ENCODE measurements around the gene PRDM2. TPM values are rescaled to one million over a fixed set of nuclear protein-coding genes. Genes with fewer than 3 reads are reported as not detected.

The PRDM2 gene
- total RNA-seq, 1 donor from 2014 or later: 13.9 TPM

DNA sequence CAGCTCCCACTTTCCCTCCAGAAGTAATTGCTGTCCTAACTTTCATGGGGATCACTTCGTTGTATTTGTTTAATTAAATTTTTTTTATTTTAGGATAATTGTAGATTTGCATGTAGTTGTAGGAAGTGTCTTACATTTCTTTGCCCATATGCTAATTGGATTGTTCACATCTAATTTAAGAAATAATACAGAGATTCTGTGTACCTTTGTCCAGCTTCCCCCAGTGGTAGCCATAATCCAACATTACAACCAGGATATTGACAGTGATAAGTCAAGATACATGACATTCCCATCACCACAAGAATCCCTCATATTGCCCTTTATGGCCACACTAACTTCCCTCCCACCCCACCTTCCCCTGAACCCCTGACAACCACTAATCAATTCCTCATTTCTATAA, 136.6 kb downstream of the PRDM2 start:
- DNase-seq (ENCODE audit: low read depth): no peak
- no peaks in the 10 kb centered on the region for H3K27me3 ChIP-seq (ENCODE audit: control insufficient read depth, insufficient read depth, low read length)
- no peak overlapping the region for H3K4me3 ChIP-seq (ENCODE audit: low read depth, low read length)
- H3K36me3 ChIP-seq (ENCODE audit: control insufficient read depth, insufficient read depth, low read length): no peaks in the 10 kb centered on the region
- TF ChIP-seq, protein P1, sequence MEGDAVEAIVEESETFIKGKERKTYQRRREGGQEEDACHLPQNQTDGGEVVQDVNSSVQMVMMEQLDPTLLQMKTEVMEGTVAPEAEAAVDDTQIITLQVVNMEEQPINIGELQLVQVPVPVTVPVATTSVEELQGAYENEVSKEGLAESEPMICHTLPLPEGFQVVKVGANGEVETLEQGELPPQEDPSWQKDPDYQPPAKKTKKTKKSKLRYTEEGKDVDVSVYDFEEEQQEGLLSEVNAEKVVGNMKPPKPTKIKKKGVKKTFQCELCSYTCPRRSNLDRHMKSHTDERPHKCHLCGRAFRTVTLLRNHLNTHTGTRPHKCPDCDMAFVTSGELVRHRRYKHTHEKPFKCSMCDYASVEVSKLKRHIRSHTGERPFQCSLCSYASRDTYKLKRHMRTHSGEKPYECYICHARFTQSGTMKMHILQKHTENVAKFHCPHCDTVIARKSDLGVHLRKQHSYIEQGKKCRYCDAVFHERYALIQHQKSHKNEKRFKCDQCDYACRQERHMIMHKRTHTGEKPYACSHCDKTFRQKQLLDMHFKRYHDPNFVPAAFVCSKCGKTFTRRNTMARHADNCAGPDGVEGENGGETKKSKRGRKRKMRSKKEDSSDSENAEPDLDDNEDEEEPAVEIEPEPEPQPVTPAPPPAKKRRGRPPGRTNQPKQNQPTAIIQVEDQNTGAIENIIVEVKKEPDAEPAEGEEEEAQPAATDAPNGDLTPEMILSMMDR (IDR thresholded peaks at IDR 0.05; ENCODE audit: insufficient read depth, low read length, poor library complexity, severe bottlenecking): no peak

DNA sequence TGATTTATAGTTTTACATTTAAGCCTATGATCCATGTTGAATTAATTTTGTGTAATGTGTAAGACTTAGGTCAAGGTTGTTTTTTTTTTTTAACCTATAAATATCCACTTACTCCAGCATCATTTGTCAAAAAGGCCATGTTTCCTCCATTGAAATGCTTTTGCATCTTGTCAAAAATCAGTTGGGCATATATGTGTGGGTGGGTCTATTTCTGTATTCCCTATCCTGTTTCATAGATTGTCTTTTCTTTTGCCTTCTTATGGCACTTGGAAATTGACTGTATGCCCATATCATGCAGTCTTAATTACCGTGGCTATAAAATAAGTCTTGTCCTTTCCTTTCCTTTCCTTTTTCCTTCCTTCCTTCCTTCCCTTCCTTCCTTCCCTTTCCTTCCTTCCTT, 138.2 kb downstream of the PRDM2 start:
- no peak for DNase-seq (ENCODE audit: low read depth)
- TF ChIP-seq, protein P1 (IDR thresholded peaks at IDR 0.05; ENCODE audit: insufficient read depth, low read length, poor library complexity, severe bottlenecking): no peak

GRCh38 chr1:13842497-13842896, 142.5 kb downstream of the PRDM2 start:
- Histone ChIP-seq H3K4me3 (ENCODE audit: low read depth, low read length) (no peak overlapping the region), H3K36me3 (ENCODE audit: control insufficient read depth, insufficient read depth, low read length) (no peaks in the 10 kb centered on the region), H3K27me3 (ENCODE audit: control insufficient read depth, insufficient read depth, low read length) (no peaks in the 10 kb centered on the region)
- DNase-seq (ENCODE audit: low read depth): no peak
- TF ChIP-seq, protein P1 (IDR thresholded peaks at IDR 0.05; ENCODE audit: insufficient read depth, low read length, poor library complexity, severe bottlenecking): no peak

More for the DNA sequence above, 138.2 kb downstream of the PRDM2 start:
- Histone ChIP-seq H3K27me3 (ENCODE audit: control insufficient read depth, insufficient read depth, low read length) (no peaks in the 10 kb centered on the region), H3K36me3 (ENCODE audit: control insufficient read depth, insufficient read depth, low read length) (no peaks in the 10 kb centered on the region), H3K4me3 (ENCODE audit: low read depth, low read length) (no peak overlapping the region)

DNA sequence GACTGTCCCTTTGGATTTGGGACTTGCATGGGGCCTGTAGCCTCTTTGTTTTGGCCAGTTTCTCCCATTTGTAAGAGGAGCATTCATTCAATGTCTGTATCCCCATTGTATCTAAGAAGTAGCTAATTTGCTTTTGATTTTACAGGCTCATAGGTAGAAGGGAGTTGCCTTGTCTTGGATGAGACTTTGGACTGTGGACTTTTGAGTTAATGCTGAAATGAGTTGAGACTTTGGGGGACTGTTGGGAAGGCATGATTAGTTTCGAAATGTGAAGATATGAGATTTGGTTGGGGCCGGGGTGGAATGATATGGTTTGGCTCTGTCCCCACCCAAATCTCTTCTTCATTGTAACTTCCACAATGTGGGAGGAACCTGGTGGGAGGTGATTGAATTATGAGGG, 151.7 kb downstream of the PRDM2 start:
- Histone ChIP-seq H3K36me3 (ENCODE audit: control insufficient read depth, insufficient read depth, low read length) (no peaks in the 10 kb centered on the region), H3K27me3 (ENCODE audit: control insufficient read depth, insufficient read depth, low read length) (no peaks in the 10 kb centered on the region), H3K4me3 (ENCODE audit: low read depth, low read length) (no peak overlapping the region)
- TF ChIP-seq, protein P1 (IDR thresholded peaks at IDR 0.05; ENCODE audit: insufficient read depth, low read length, poor library complexity, severe bottlenecking): no peak
- no peak for DNase-seq (ENCODE audit: low read depth)

DNA sequence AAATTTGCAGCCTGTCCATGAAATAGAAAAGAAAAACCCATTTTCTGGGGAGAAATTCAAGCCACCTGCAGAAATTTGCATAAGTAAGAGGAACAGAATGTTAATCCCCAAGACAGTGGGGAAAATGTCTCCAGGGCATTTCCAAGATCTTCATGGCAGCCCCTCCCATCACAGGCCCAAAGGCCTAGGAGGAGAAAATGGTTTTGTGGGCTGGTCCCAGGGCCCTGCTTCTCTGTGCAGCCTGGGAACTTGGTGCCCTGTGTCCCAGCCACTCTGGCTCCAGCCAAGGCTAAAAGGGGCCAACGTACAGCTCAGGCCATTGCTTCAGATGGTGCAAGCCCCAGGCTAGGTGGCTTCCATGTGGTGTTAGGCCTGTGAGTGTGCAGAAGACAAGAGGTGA, 155.6 kb downstream of the PRDM2 start:
- no peak overlapping the region for H3K4me3 ChIP-seq (ENCODE audit: low read depth, low read length)
- no peaks in the 10 kb centered on the region for H3K27me3 ChIP-seq (ENCODE audit: control insufficient read depth, insufficient read depth, low read length)
- DNase-seq (ENCODE audit: low read depth): no peak
- TF ChIP-seq, protein P1 (IDR thresholded peaks at IDR 0.05; ENCODE audit: insufficient read depth, low read length, poor library complexity, severe bottlenecking): no peak
- H3K36me3 ChIP-seq (ENCODE audit: control insufficient read depth, insufficient read depth, low read length): no peaks in the 10 kb centered on the region

DNA sequence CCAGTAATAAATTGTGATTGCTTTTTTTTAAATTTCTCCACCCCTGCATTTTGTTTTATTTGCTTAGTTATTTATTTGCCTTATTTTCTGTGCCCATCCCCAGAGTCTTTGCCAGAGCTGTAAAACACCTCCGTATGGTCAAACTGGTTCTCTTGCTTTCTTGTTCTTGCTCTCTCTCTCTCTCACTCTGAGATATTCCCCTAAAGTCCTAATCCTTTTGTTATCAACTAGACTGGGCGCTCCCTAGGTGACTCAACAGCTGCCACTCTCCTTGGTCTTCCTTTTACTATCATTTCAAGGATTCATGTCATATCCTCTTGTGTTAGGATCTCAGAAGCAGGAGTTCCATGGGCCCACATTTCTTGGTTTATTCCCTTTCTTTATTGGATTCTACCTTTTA, 160.0 kb downstream of the PRDM2 start:
- no peak for DNase-seq (ENCODE audit: low read depth)
- H3K36me3 ChIP-seq (ENCODE audit: control insufficient read depth, insufficient read depth, low read length): no peaks in the 10 kb centered on the region
- no peaks in the 10 kb centered on the region for H3K27me3 ChIP-seq (ENCODE audit: control insufficient read depth, insufficient read depth, low read length)
- no peak overlapping the region for H3K4me3 ChIP-seq (ENCODE audit: low read depth, low read length)
- TF ChIP-seq, protein P1 (IDR thresholded peaks at IDR 0.05; ENCODE audit: insufficient read depth, low read length, poor library complexity, severe bottlenecking): no peak
